Panc1 (cell line): ENCODE data around the gene DTNB. TPM values are rescaled to one million over a fixed set of nuclear protein-coding genes. Genes with fewer than 3 reads are reported as not detected.

ENCODE experiments used
- ATAC-seq: fragments of 200-7000 bp; cut with Tn5 transposase; 2 replicates; pipeline ENCODE4 v1.9.1; 2020; ENCODE audit warnings: mild to moderate bottlenecking, moderate library complexity
- BruUV-seq: library from RNA; stranded (reverse); fragments of 400-500 nt; replicated peaks from 2 replicates; lab custom pipeline; 2021; lab: Mats Ljungman, UMichigan
- CTCF ChIA-PET: fragments of 300-600 bp; sonication (Branson Sonifier 250); formaldehyde crosslinking; loops from one replicate; lab custom pipeline; 2022; ENCODE audit warnings: antibody characterized with exemption; lab: Charles Lee
- POLR2A ChIA-PET: fragments of 300-600 bp; sonication (Branson Sonifier 250); formaldehyde crosslinking; loops from one replicate; lab custom pipeline; 2022; ENCODE audit warnings: antibody characterized with exemption; lab: Charles Lee
- DNase-seq: peaks from one replicate; pipeline ENCODE4 v3.0.0-alpha.2; 2010; ENCODE audit warnings: low read depth, low spot score
- H3K27ac ChIP-seq: 2 replicates; pipeline ENCODE4 v1.5.1; 2011; ENCODE audit warnings: mild to moderate bottlenecking, low read length, inconsistent platforms
- H3K27me3 ChIP-seq: fragments of 200-500 bp; sonication (Bioruptor generic); 2 replicates; pipeline ENCODE4 v1.6.0; 2014; ENCODE audit warnings: low read length, inconsistent platforms; ENCODE audit not compliant: control insufficient read depth, insufficient read depth
- H3K36me3 ChIP-seq: fragments of 200-500 bp; sonication (Bioruptor generic); 2 replicates; pipeline ENCODE4 v1.5.1; 2014; ENCODE audit warnings: inconsistent platforms, mild to moderate bottlenecking, low read length, moderate library complexity; ENCODE audit not compliant: control insufficient read depth, insufficient read depth
- H3K4me1 ChIP-seq: 2 replicates; pipeline ENCODE4 v1.5.1; 2011; ENCODE audit warnings: inconsistent platforms, mild to moderate bottlenecking, low read length, moderate library complexity; ENCODE audit not compliant: control insufficient read depth, insufficient read depth
- H3K4me3 ChIP-seq, 2 experiments: 2 replicates each; pipeline ENCODE4 v1.5.1; 2011 to 2012; ENCODE audit warnings: low read depth in 2 of 2, low read length in 2 of 2, mild to moderate bottlenecking in 2 of 2, inconsistent platforms in 1 of 2, moderate library complexity in 1 of 2
- H3K9me3 ChIP-seq: fragments of 200-500 bp; sonication (Bioruptor generic); 2 replicates; pipeline ENCODE4 v1.5.1; 2014; ENCODE audit warnings: low read depth, mild to moderate bottlenecking, inconsistent platforms, low read length, moderate library complexity; ENCODE audit not compliant: control insufficient read depth, insufficient read depth
- POLR2AphosphoS5 ChIP-seq: IDR thresholded peaks from 2 replicates; pipeline ENCODE4 v1.6.1; 2012; ENCODE audit warnings: mild to moderate bottlenecking, low read depth, low read length, moderate library complexity
- SIN3A ChIP-seq: IDR thresholded peaks from 2 replicates; pipeline ENCODE4 v1.6.1; 2012; ENCODE audit warnings: low read depth, mild to moderate bottlenecking, low read length, moderate library complexity, borderline replicate concordance; ENCODE audit not compliant: insufficient read depth
- TCF7L2 ChIP-seq: IDR thresholded peaks from 2 replicates; pipeline ENCODE4 v1.6.1; 2011; ENCODE audit warnings: mild to moderate bottlenecking, low read depth, low read length, inconsistent platforms
- in situ Hi-C: cut with HindIII; loops from 2 replicates; pipeline ENCODE4 v1.10.0; 2016; ENCODE audit warnings: low sequenced_read_pairs, low pct_unique_long_range_greater_than_20kb
- intact Hi-C: fragments of 100-400 bp; cut with micrococcal nuclease; formaldehyde crosslinking; loops from one replicate; pipeline ENCODE4 v1.10.0; 2022; ENCODE audit not compliant: unreplicated experiment
- total RNA-seq: library from RNA; stranded (reverse); gene quantifications from one replicate; pipeline ENCODE4 v1.2.1, GENCODE V29; 2021; ENCODE audit not compliant: unreplicated experiment
- TF ChIP-seq, protein P1 (sequence below), 2 experiments: IDR thresholded peaks; 2 replicates each; pipeline ENCODE4 v1.6.1; 2011 to 2012; ENCODE audit warnings: low read depth in 2 of 2, control low read depth in 1 of 2, low read length in 1 of 2, mild to moderate bottlenecking in 1 of 2, moderate library complexity in 1 of 2; ENCODE audit not compliant: insufficient read depth in 1 of 2
- TF ChIP-seq, protein P2 (sequence below): fragments of 450-650 bp; IDR thresholded peaks from 2 replicates; pipeline ENCODE4 v1.5.1; 2017; ENCODE audit warnings: mild to moderate bottlenecking

The DTNB gene
- total RNA-seq, 1 experiment from 2014 or later = 37.8 TPM

DNA sequence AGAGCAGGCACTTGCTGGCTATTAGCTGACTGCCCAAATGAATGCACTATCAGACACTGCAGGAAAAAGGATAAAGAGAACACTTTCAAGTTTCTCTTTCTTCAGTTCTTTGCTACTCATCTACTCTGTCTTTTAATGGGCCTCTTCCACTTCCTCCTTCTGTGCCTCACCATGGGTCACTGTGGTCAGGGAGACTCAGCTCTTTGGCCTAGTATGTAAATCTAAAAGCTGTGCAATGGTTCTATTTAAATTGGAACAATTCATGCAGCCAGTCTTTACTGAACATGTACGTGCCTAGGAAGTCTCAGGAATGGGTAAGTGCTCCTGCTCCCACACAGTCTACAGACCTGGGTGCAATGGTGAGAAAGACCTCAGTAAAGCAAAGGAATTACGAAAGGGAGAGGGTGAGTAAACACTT is 252.5 kb downstream of the DTNB start:
- Histone ChIP-seq H3K36me3 (no peaks in the 10 kb centered on the region), H3K4me3 (no peak overlapping the region), H3K9me3 (no peaks in the 10 kb centered on the region), H3K27me3 (no peaks in the 10 kb centered on the region), H3K27ac (no peak overlapping the region), H3K4me1 (no peaks in the 10 kb centered on the region)
- POLR2A ChIA-PET = no interaction called here
- intact Hi-C loops = no loop called here
- BruUV-seq = no TSS peak
- no peak for ATAC-seq
- CTCF ChIA-PET = no interaction called here
- DNase-seq = no peak
- TF ChIP-seq, protein P1, sequence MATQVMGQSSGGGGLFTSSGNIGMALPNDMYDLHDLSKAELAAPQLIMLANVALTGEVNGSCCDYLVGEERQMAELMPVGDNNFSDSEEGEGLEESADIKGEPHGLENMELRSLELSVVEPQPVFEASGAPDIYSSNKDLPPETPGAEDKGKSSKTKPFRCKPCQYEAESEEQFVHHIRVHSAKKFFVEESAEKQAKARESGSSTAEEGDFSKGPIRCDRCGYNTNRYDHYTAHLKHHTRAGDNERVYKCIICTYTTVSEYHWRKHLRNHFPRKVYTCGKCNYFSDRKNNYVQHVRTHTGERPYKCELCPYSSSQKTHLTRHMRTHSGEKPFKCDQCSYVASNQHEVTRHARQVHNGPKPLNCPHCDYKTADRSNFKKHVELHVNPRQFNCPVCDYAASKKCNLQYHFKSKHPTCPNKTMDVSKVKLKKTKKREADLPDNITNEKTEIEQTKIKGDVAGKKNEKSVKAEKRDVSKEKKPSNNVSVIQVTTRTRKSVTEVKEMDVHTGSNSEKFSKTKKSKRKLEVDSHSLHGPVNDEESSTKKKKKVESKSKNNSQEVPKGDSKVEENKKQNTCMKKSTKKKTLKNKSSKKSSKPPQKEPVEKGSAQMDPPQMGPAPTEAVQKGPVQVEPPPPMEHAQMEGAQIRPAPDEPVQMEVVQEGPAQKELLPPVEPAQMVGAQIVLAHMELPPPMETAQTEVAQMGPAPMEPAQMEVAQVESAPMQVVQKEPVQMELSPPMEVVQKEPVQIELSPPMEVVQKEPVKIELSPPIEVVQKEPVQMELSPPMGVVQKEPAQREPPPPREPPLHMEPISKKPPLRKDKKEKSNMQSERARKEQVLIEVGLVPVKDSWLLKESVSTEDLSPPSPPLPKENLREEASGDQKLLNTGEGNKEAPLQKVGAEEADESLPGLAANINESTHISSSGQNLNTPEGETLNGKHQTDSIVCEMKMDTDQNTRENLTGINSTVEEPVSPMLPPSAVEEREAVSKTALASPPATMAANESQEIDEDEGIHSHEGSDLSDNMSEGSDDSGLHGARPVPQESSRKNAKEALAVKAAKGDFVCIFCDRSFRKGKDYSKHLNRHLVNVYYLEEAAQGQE (IDR thresholded peaks at IDR 0.05; ENCODE audit: insufficient read depth in 1 of 2, low read depth in 2 of 2, low read length in 1 of 2) = no peak
- no peak for TF ChIP-seq TCF7L2
- no peak for TF ChIP-seq SIN3A
- TF ChIP-seq, protein P2, sequence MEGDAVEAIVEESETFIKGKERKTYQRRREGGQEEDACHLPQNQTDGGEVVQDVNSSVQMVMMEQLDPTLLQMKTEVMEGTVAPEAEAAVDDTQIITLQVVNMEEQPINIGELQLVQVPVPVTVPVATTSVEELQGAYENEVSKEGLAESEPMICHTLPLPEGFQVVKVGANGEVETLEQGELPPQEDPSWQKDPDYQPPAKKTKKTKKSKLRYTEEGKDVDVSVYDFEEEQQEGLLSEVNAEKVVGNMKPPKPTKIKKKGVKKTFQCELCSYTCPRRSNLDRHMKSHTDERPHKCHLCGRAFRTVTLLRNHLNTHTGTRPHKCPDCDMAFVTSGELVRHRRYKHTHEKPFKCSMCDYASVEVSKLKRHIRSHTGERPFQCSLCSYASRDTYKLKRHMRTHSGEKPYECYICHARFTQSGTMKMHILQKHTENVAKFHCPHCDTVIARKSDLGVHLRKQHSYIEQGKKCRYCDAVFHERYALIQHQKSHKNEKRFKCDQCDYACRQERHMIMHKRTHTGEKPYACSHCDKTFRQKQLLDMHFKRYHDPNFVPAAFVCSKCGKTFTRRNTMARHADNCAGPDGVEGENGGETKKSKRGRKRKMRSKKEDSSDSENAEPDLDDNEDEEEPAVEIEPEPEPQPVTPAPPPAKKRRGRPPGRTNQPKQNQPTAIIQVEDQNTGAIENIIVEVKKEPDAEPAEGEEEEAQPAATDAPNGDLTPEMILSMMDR = no peak
- TF ChIP-seq POLR2AphosphoS5 = no peak
- in situ Hi-C loops = no loop called here

DNA sequence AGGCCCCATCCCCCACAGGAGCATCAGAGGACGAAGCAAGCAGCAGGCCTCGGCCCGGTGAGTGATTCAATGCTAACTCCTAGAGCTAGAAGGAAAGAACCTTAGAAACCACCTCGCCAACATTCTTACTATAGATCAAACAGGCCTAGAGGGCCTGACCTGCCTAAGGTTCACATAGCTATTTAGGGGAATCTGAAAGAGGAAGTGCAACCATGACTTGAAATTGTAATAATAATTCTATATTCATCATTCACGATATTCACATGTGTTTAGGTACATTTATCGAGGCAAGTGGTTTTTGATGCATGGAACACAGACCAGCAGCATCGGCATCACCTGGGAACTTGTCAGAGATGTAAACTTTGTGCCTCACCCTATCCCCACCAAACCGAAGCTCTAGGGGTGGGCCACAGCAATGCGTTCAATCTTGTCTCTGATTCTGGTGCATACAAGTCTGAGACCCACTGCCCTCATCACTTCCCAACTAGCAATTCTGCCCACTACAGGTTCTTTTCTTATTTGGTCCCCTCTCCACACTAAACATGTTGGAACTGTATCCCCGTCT is 253.6 kb downstream of the DTNB start:
- CTCF ChIA-PET = no interaction called here
- ATAC-seq = no peak

More for the DNA sequence above, 253.6 kb downstream of the DTNB start:
- Histone ChIP-seq H3K27ac (no peak overlapping the region), H3K36me3 (no peaks in the 10 kb centered on the region), H3K4me1 (no peaks in the 10 kb centered on the region), H3K27me3 (no peaks in the 10 kb centered on the region), H3K4me3 (no peak overlapping the region), H3K9me3 (no peaks in the 10 kb centered on the region)
- intact Hi-C loops = no loop called here
- no TSS peak for BruUV-seq
- no peak for TF ChIP-seq SIN3A
- no peak for TF ChIP-seq TCF7L2
- TF ChIP-seq, protein P1 (IDR thresholded peaks at IDR 0.05; ENCODE audit: insufficient read depth in 1 of 2, low read depth in 2 of 2, low read length in 1 of 2) = no peak
- TF ChIP-seq, protein P2 = no peak
- TF ChIP-seq POLR2AphosphoS5 = no peak
- DNase-seq = no peak
- POLR2A ChIA-PET = interaction anchor here (0.6 kb wide), 1 partner anchor 23 kb away, joined by 12 read pairs; no protein-coding TSS in a partner anchor
- in situ Hi-C loops = no loop called here
